Activated T-cell treated with anti-CD3 and anti-CD28 coated beads, Interleukin-2, amount 50 U/mL, for 24 hours (primary cell): ENCODE measurements around the gene SLC34A3.

Experiments used
- DNase-seq: peaks from one replicate; pipeline ENCODE4 v3.0.0-alpha.2; 2020
- H3K27ac Mint-ChIP-seq: 2 replicates; pipeline ENCODE4 v1.8.0; 2020; ENCODE audit warnings: mild to moderate bottlenecking, mixed read lengths
- H3K27me3 Mint-ChIP-seq: 2 replicates; pipeline ENCODE4 v1.8.0; 2020; ENCODE audit warnings: mixed read lengths
- H3K36me3 Mint-ChIP-seq: 2 replicates; pipeline ENCODE4 v1.8.0; 2020; ENCODE audit warnings: low read depth, mixed read lengths
- H3K4me1 Mint-ChIP-seq: 2 replicates; pipeline ENCODE4 v1.8.0; 2020; ENCODE audit warnings: low read depth, mixed read lengths
- H3K4me3 Mint-ChIP-seq: 2 replicates; pipeline ENCODE4 v1.8.0; 2020; ENCODE audit warnings: mild to moderate bottlenecking, moderate library complexity, mixed read lengths
- H3K9me3 Mint-ChIP-seq: 2 replicates; pipeline ENCODE4 v1.8.0; 2020; ENCODE audit warnings: mixed read lengths

Gene SLC34A3

DNA sequence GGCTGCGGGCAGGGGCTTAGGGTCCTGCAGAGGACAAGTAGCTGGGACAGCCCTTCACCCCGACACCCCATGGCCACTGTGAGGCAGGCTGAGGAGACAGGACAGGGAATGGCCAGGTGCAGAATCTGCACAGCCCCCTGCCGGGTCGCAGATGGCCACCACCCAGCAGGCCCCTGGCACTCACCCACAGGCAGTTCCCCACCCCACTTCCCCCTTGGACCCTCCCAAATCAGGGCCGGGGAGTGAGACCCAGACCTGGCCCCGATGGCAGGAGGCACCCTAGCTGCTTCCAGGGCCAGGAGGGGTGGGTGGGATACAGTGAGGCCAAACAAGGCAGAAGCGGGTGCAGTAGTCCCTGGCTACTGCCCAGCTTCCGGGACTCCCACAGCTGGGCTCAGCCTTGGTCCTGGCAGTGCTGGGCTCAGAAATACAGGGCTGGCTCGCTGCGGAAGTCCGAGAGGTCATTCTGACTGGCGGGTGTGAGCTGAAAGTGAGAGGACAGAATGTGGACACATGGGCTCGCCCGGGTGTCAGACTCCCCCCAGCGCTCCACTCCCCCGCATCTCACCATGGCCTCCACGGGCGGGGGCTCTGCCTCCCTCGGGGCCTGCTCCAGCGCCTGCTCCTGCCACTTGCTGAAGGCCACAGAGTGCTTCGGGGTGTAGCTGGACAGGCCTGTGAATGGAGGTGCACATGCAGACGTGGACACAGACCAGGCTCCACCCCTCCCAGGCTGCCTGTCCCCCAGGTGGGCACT, 38.8 kb upstream of the SLC34A3 start:
- Mint-ChIP-seq H3K36me3 (peaks cover 41% of the 10 kb centered on the region), H3K27me3 (no peaks in the 10 kb centered on the region), H3K9me3 (no peaks in the 10 kb centered on the region), H3K4me1 (peaks cover 31% of the 10 kb centered on the region), H3K4me3 (no peak overlapping the region), H3K27ac (peak overlapping the region; percentile 40)
- no peak for DNase-seq

DNA sequence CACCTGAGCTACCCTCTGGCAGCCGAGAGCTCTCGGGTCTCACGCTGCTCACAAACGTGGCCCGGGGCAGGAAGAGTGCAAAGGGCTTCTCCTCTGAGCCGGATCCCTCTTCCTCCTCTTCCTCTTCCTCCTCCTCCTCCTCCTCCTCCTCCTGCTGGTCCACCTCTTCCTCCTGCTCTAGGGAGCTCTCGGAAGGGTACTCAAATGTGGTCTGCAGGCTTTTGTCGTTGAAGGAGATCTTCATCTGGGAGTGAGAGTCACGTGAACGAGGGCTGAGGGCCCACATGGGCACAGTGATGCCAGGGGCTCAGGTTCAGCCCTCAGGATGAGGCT, 38.3 kb upstream of the SLC34A3 start:
- DNase-seq = no peak
- no peak overlapping the region for H3K4me3 Mint-ChIP-seq
- H3K36me3 Mint-ChIP-seq = peaks cover 35% of the 10 kb centered on the region
- no peaks in the 10 kb centered on the region for H3K9me3 Mint-ChIP-seq
- no peaks in the 10 kb centered on the region for H3K27me3 Mint-ChIP-seq
- no peak overlapping the region for H3K27ac Mint-ChIP-seq
- peaks cover 26% of the 10 kb centered on the region for H3K4me1 Mint-ChIP-seq

DNA sequence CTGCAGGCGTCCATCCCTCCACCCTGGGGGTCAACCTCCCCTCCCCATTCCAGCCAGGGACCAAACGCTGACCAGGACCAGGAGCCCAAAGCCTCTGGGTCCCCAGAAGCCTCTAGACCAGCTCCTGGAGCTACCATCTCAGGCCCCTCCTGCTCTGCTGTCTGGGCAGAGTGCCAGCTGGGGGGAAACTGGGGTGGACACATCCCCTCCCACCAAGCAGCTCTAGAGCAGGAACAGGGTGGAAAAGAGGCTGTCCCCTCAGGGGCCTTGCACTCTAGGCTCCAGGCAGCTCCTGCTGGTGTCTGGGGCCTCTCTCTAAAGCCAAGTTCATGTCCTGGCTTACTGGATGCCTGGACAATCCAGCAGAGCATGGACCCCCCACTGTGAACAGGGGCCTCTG, 37.8 kb upstream of the SLC34A3 start:
- Mint-ChIP-seq H3K36me3 (peaks cover 31% of the 10 kb centered on the region), H3K27ac (no peak overlapping the region), H3K27me3 (no peaks in the 10 kb centered on the region), H3K4me1 (peaks cover 24% of the 10 kb centered on the region), H3K4me3 (no peak overlapping the region), H3K9me3 (no peaks in the 10 kb centered on the region)
- DNase-seq = no peak

DNA sequence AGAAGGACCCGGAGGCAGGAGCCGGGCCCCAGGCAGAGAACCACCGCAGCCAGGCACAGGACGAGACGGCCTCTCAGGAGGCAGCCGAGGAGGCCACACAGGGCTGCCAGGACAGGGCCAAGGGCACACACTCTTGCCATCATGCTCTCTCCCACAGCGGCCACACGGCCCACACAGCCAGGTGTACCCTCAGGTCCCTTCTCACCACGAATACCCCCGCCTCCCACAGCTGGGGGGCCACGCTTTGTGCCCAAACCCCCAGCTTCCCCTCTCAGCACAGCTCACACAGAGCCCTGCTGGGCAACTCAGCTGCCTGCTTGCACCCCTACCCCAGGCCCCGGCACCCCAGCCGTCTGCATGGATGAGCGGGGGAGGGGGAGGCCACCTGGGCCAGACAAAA, 36.9 kb upstream of the SLC34A3 start:
- Mint-ChIP-seq H3K9me3 (no peaks in the 10 kb centered on the region), H3K4me3 (no peak overlapping the region), H3K27me3 (no peaks in the 10 kb centered on the region), H3K27ac (no peak overlapping the region), H3K36me3 (peaks cover 26% of the 10 kb centered on the region), H3K4me1 (peaks cover 28% of the 10 kb centered on the region)
- no peak for DNase-seq

DNA sequence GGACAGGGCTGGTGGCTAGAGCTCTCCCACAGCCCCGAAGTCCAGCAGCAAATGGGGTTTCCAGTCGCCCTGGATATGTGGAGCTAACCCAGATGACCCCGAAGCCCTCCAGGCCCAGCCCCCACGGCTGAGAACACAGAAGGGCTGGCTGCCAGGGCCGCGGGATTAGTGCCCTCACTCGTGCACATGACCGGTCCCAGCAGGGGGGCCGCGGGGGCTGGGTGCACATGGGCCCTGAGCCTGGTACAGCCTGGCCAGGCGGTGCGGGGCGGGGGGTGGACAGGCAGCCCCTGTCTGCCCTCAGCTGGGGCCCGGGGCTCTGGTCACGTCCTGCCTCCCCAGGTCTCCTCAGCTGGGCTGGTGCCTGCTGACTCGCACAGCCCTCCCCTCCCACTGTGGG, 36.3 kb upstream of the SLC34A3 start:
- no peaks in the 10 kb centered on the region for H3K27me3 Mint-ChIP-seq
- DNase-seq = no peak
- peaks cover 21% of the 10 kb centered on the region for H3K36me3 Mint-ChIP-seq
- no peak overlapping the region for H3K27ac Mint-ChIP-seq
- H3K4me3 Mint-ChIP-seq = no peak overlapping the region
- peaks cover 26% of the 10 kb centered on the region for H3K4me1 Mint-ChIP-seq
- no peaks in the 10 kb centered on the region for H3K9me3 Mint-ChIP-seq

DNA sequence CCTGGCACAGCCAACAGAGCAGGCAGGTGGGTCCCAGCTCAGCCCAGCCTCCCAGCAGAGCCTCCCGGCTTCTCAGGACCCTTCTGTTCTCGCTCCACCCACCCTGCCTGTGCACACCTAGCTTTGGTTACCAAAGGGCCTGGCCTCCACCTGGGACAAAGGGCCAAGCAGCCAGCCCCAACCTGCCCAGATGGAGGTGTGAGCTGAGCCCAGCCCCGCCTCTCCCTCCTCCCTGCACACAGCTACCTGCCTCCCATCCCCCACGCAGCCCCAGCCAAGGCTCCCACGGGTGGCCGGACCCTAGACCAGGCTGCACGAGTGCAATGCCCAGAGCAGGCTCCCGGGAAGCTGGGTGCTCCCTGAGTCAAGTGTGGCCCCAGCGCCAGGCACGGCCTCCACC, 35.8 kb upstream of the SLC34A3 start:
- no peak for DNase-seq
- Mint-ChIP-seq H3K4me3 (no peak overlapping the region), H3K27me3 (no peaks in the 10 kb centered on the region), H3K36me3 (peaks cover 17% of the 10 kb centered on the region), H3K9me3 (no peaks in the 10 kb centered on the region), H3K27ac (no peak overlapping the region), H3K4me1 (peaks cover 23% of the 10 kb centered on the region)

DNA sequence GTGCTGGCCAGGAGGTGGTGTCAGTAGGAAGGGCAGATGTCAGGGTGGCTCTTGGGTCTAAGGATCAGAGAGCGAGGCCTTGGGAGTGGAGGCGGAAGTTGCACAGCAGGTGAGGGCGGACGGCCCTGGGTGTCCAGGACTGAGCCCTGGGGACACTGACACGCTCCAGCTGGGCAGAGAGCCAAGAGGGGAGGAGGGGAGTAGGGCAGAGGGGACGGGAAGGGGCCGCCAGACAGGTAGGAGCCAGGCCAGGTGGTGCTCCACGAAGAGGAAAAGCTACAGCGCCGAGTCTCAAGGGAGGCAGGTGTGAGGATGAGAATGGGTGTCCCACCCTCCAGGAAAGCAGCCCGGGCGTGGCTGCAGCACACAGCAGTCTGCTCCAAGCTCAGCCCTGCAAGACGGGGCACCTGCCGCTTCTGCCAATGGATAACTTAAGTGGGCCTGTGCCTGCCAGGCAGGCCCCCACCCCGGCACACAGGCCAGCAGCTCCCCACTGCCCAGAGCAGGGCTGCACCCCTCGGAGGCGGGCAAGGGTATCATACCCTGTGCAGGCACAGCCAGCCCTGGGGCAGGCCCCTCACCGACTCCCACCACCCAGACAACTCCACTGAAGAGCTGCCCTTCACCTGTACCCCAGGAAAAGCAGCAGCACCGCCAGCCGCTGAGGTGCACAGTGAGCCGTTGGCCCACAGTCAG, 35.0 kb upstream of the SLC34A3 start:
- peaks cover 17% of the 10 kb centered on the region for H3K4me1 Mint-ChIP-seq
- no peak for DNase-seq

DNA sequence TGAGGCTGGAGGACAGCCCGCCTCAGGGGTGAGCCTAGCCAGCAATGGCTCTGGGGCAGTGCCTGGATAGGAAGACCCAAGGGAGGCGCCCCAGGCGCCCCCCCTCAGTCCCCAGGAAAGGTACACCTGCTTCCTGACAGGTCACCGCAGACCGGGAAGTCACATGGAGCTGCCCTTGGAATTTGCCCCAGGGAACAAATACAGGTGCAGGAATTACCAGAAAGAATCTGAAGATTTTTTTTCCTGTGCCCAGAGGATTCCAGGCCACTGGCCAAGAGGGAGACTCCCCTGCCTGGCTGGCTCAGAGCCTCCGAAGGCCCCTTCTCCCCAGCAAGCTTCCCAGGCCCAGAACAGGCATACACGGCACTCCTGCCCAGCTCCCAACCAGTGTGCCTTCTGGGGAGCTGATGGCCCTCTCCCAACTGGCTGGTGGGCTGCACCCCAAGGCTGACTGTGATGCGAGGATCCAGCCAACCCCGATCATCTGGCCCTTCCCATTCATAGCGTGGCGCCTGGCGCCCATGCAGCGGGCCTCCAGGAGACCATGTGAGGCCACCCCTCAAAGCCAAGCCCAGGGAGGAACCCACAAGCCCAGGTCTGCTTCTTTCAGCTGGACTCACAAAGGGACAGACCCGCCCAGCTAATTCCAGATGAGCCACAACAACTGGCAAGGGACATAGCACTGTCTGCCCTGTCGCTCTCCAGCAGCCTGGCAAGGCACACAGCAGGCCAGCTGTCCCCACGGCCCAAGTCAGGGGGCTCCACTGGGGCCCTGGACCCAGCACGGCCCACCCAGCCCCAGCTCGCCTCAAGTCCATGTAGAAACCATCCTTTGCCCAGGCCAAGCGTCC, 32.4 kb upstream of the SLC34A3 start:
- Mint-ChIP-seq H3K27ac (no peak overlapping the region), H3K9me3 (no peaks in the 10 kb centered on the region), H3K4me1 (peaks cover 29% of the 10 kb centered on the region), H3K27me3 (no peaks in the 10 kb centered on the region), H3K4me3 (peak overlapping the region; percentile 33), H3K36me3 (peaks cover 8% of the 10 kb centered on the region)
- no peak for DNase-seq

More for the DNA sequence above, 35.0 kb upstream of the SLC34A3 start:
- Mint-ChIP-seq H3K9me3 (no peaks in the 10 kb centered on the region), H3K36me3 (peaks cover 11% of the 10 kb centered on the region), H3K27ac (no peak overlapping the region), H3K27me3 (no peaks in the 10 kb centered on the region), H3K4me3 (no peak overlapping the region)

DNA sequence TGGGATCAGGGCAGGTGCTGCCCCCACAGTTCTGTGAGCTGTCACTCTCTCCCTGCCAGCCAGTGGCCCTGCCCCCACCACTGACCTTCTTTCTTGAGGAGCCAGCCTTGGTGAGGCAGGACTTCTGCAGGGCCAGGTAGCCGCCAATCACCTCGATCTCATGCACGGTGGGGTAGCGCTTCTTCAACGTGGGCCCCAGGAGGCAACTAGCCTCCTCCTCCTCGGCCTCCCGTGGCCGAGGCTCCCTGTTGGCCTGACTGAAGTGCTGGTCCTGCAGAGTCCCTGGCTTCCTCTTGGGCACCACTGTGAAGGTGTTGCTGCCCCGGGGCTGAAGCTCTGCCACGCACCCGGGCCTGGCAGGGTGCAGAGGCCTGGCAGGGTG, 31.8 kb upstream of the SLC34A3 start:
- no peaks in the 10 kb centered on the region for H3K27me3 Mint-ChIP-seq
- no peaks in the 10 kb centered on the region for H3K9me3 Mint-ChIP-seq
- H3K4me3 Mint-ChIP-seq = peak overlapping the region; percentile 33
- peaks cover 33% of the 10 kb centered on the region for H3K4me1 Mint-ChIP-seq
- H3K27ac Mint-ChIP-seq = no peak overlapping the region
- DNase-seq = no peak
- peaks cover 8% of the 10 kb centered on the region for H3K36me3 Mint-ChIP-seq

DNA sequence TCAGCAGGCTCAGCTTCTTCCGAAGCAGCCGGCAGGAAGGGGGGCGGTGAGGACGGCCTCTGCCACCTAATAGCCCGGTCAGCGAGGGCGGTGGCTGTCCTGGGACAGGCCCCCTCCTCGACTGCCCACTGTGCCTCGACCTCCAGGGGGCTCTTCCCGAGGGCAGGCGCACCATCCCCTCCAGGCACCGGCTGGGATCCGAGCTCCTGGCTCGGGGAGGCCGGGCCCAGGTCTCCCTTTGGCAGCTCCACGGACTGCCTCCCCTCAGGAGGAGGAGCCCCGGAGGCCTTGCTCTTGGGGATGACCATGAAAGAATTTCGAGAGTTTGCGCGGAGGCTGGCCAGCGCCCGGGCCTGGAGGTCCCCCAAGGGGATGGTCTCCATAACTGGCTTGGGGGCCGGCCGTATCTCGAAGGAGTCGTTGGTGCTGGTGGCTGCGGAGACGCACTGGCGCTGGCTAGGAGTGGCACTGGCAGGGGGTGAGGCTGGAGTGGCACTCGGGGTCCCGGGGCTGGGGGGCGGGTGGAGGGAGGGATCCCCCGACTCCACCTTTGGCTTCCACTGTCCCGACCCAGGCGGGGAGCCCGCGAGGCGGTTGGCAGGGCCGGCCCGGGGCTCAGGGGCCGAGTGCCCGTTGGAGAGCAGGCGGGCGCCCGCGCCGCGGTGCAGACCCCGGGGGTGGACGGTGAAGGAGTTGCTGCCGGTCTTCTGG, 31.1 kb upstream of the SLC34A3 start:
- H3K36me3 Mint-ChIP-seq = peaks cover 14% of the 10 kb centered on the region
- peak overlapping the region; percentile 77 for H3K4me3 Mint-ChIP-seq
- peaks cover 40% of the 10 kb centered on the region for H3K4me1 Mint-ChIP-seq
- peak overlapping the region; percentile 68 for H3K27ac Mint-ChIP-seq
- H3K9me3 Mint-ChIP-seq = no peaks in the 10 kb centered on the region
- DNase-seq = no peak
- H3K27me3 Mint-ChIP-seq = no peaks in the 10 kb centered on the region

DNA sequence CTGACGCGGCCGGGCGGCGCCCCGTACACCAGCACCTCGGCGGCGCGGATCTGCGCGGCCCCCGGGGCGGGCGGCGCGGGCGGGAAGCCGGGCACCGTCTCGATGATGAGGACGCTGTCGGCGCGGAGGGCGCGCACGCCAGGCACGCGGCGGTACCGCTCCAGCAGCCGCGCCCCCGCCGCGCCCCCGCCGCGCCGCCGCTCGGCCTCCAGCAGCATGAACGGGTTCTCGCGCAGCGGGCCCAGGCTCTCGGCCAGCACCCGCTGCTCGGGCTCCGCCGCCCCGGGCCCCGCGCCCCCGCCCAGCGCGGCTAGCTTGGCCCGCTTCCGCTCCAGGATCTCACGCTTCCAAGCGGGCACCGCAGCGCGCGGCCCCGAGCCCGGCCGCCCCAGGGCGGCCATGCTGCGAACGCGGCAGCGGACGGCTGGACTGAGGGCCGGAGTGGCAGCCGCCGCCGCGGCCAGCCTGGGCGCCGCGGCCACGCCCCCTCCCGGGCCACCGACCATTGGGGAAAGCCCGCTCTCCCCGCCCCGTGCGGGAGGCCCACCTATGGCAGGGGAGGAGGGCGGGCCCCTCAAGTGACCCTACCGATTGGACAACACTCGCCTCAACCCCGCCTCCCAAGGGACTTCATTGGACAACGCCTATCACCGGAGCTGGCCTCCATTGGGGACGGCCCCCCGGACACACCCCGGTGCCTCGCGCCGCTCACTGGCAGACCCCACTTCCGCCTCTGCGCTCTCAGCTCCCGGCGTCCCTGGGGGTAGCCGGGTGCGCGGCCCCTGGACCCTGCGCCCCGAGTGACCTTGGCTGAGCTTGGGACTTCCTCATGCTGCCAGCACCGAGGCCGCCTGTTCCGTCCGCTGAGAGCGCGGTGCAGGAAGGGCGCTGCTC, 30.1 kb upstream of the SLC34A3 start, which contains the start of gene TPRN:
Gene TPRN (minus strand): TSS at position 431 of the 894 bp plus-strand sequence. CDS start 30 bp downstream, at position 401.
- Mint-ChIP-seq H3K36me3 (peaks cover 20% of the 10 kb centered on the region), H3K4me3 (peak within 1 kb of the TSS; percentile 87), H3K27ac (peak within 1 kb of the TSS; percentile 90), H3K27me3 (no peaks in the 10 kb centered on the region), H3K9me3 (no peaks in the 10 kb centered on the region), H3K4me1 (peaks cover 42% of the 10 kb centered on the region)
- DNase-seq = peak; percentile 96

DNA sequence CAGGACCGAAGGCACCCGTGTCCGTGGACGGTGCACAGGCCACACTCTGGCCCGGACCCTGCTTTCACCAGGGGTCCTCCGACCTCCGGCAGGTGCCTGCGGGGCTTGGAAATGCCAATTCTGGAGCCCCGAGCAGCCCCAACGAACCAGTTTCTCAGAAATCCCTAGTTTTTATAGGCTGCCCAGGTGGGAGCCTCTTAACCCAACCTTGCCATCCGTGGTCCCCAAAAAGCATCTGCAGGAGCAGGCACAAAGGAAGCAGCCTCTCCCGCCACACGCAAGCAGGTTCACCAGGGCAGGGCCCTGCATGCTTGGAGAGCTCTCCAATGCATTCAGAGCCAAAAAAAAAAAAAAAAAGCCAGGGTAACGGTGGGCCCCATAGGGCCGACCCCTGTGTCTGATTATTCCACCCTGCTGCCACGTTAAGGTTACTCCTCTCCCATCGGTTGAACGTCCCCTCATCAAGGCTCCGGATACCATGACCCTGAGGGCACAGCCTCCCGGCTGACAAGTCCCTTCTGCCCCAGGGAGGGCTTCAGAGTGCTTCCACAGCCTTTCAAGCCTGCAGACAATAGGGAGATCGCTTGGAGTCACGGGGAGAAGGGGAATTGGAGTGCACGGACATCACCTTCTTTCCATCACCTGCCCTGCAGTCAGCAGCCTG, 29.4 kb upstream of the SLC34A3 start:
- Mint-ChIP-seq H3K9me3 (no peaks in the 10 kb centered on the region), H3K36me3 (peaks cover 28% of the 10 kb centered on the region), H3K27me3 (no peaks in the 10 kb centered on the region), H3K27ac (peak overlapping the region; percentile 90), H3K4me1 (peaks cover 44% of the 10 kb centered on the region), H3K4me3 (peak overlapping the region; percentile 87)
- DNase-seq = no peak

DNA sequence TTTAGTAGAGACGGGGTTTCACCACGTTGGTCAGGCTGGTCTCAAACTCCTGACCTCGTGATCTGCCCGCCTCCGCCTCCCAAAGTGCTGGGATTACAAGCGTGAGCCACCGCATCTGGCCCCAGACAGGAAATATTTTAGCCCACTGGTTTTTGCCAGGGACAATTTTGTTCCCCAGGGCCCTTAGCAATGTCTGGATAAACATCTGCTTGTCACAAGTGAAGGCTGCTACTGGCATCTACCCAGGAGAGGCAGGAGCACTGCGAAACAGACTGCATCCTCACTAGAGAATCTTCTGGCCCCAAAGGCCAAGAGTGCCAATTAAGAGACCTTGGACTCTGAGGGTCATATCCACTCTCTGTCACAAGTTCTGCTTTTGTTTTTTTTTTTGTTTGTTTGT, 27.7 kb upstream of the SLC34A3 start:
- peaks cover 44% of the 10 kb centered on the region for H3K36me3 Mint-ChIP-seq
- peak overlapping the region; percentile 38 for H3K4me3 Mint-ChIP-seq
- no peak overlapping the region for H3K27ac Mint-ChIP-seq
- no peak for DNase-seq
- H3K4me1 Mint-ChIP-seq = peaks cover 56% of the 10 kb centered on the region
- H3K27me3 Mint-ChIP-seq = no peaks in the 10 kb centered on the region
- no peaks in the 10 kb centered on the region for H3K9me3 Mint-ChIP-seq
